SK-N-SH (cell line): ENCODE measurements around the gene SKIDA1. TPM values are rescaled to one million over a fixed set of nuclear protein-coding genes. Genes with fewer than 3 reads are reported as not detected.
"Not testable (repeated sequence)": the region's sequence is repeated elsewhere in the genome, so short reads cannot be mapped to it uniquely, and the experiment has no call there.

Experiments used
- CTCF ChIA-PET: fragments of 300-600, 350-600 bp; formaldehyde crosslinking; extraction: SDS; loops from one replicate; lab custom pipeline; 2021; lab: Yijun Ruan, JAX
- POLR2A ChIA-PET: fragments of 350-600 bp; sonication (Branson Sonifier 250); formaldehyde crosslinking; extraction: SDS; loops from one replicate; lab custom pipeline; 2020; ENCODE audit warnings: antibody characterized with exemption, inconsistent platforms; lab: Yijun Ruan, JAX
- DNase-seq: peaks from one replicate; pipeline ENCODE4 v3.0.0; 2012
- H2AFZ ChIP-seq: fragments of 200-600 bp; sonication (generic); 2 replicates; pipeline ENCODE4 v1.8.1; 2016; ENCODE audit warnings: antibody characterized with exemption, mild to moderate bottlenecking, low read depth
- H3F3A ChIP-seq: fragments of 200-600 bp; sonication (generic); replicated peaks from 2 replicates; pipeline ENCODE3; 2016; ENCODE audit warnings: antibody characterized with exemption, mild to moderate bottlenecking; ENCODE audit not compliant: insufficient read depth
- H3K27ac ChIP-seq, 2 experiments: fragments of 200-500 bp in 1 of 2; fragments of 200-600 bp in 1 of 2; sonication (Bioruptor generic) in 1 of 2; sonication (generic), shearing (Covaris generic) in 1 of 2; 2 replicates each; pipeline versions ENCODE4 v1.5.1 to v1.6.1; 2014 to 2016; ENCODE audit warnings: low read depth in 2 of 2, inconsistent platforms in 1 of 2, low read length in 1 of 2, mild to moderate bottlenecking in 1 of 2, mixed read lengths in 1 of 2
- H3K27me3 ChIP-seq: fragments of 200-600 bp; sonication (generic), shearing (Covaris generic); 2 replicates; pipeline ENCODE4 v1.6.1; 2016; ENCODE audit warnings: mixed run types; ENCODE audit not compliant: insufficient read depth
- H3K36me3 ChIP-seq, 2 experiments: fragments of 200-500 bp in 1 of 2; fragments of 200-600 bp in 1 of 2; sonication (Bioruptor generic) in 1 of 2; sonication (generic) in 1 of 2; replicated peaks in 1 of 2; 2 replicates each; pipeline versions ENCODE3 to v1.5.1; 2014 to 2016; ENCODE audit warnings: low read length in 1 of 2, mild to moderate bottlenecking in 1 of 2; ENCODE audit not compliant: insufficient read depth in 2 of 2, control insufficient read depth in 1 of 2
- H3K4me1 ChIP-seq, 2 experiments: fragments of 200-500 bp in 1 of 2; fragments of 200-600 bp in 1 of 2; sonication (Bioruptor generic) in 1 of 2; sonication (generic), shearing (Covaris generic) in 1 of 2; 2 replicates each; pipeline versions ENCODE4 v1.5.1 to v1.6.1; 2014 to 2016; ENCODE audit warnings: low read depth in 1 of 2, low read length in 1 of 2, mixed run types in 1 of 2; ENCODE audit not compliant: insufficient read depth in 2 of 2, control insufficient read depth in 1 of 2
- H3K4me2 ChIP-seq: fragments of 200-600 bp; sonication (generic), shearing (Covaris generic); 2 replicates; pipeline ENCODE4 v1.6.1; 2017; ENCODE audit warnings: mixed run types
- H3K4me3 ChIP-seq, 2 experiments: fragments of 200-500 bp in 1 of 2; fragments of 200-600 bp in 1 of 2; sonication (Bioruptor generic) in 1 of 2; sonication (generic), shearing (Covaris generic) in 1 of 2; 2 replicates each; pipeline versions ENCODE4 v1.5.1 to v1.8.1; 2014 to 2016; ENCODE audit warnings: low read depth in 2 of 2, inconsistent platforms in 1 of 2, low read length in 1 of 2, mild to moderate bottlenecking in 1 of 2, mixed read lengths in 1 of 2, moderate library complexity in 1 of 2
- H3K79me2 ChIP-seq: fragments of 200-600 bp; sonication (generic); 2 replicates; pipeline ENCODE4 v1.8.1; 2017; ENCODE audit warnings: mild to moderate bottlenecking; ENCODE audit not compliant: insufficient read depth
- H3K9ac ChIP-seq: fragments of 200-600 bp; sonication (generic); 2 replicates; pipeline ENCODE4 v1.6.1; 2017; ENCODE audit warnings: mixed run types
- H3K9me2 ChIP-seq: fragments of 200-600 bp; sonication (generic); 2 replicates; pipeline ENCODE4 v1.6.1; 2017; ENCODE audit warnings: mixed run types
- H3K9me3 ChIP-seq: fragments of 200-600 bp; sonication (generic); 2 replicates; pipeline ENCODE4 v1.6.1; 2017; ENCODE audit warnings: mixed run types, mild to moderate bottlenecking, moderate library complexity
- H4K20me1 ChIP-seq: fragments of 200-600 bp; sonication (generic); 2 replicates; pipeline ENCODE4 v1.6.1; 2017; ENCODE audit warnings: mild to moderate bottlenecking, mixed run types; ENCODE audit not compliant: insufficient read depth
- FOSL2 ChIP-seq: IDR thresholded peaks from 2 replicates; pipeline ENCODE4 v1.4.0; 2012; ENCODE audit warnings: low read depth, mild to moderate bottlenecking, moderate library complexity, borderline replicate concordance
- GABPA ChIP-seq: IDR thresholded peaks from 2 replicates; pipeline ENCODE4 v1.4.0; 2012; ENCODE audit warnings: low read depth, mild to moderate bottlenecking
- JUND ChIP-seq: IDR thresholded peaks from 2 replicates; pipeline ENCODE4 v1.4.0; 2012
- MAX ChIP-seq: IDR thresholded peaks from 2 replicates; pipeline ENCODE4 v1.4.0; 2012; ENCODE audit warnings: low read depth
- REST ChIP-seq: IDR thresholded peaks from 2 replicates; pipeline ENCODE4 v1.6.1; 2012; ENCODE audit warnings: mild to moderate bottlenecking, low read depth, low read length, moderate library complexity
- SMC3 ChIP-seq: IDR thresholded peaks from 2 replicates; pipeline ENCODE4 v1.6.1; 2012; ENCODE audit warnings: low read depth, low read length, improper control_type of control experiment
- TEAD4 ChIP-seq: IDR thresholded peaks from 2 replicates; pipeline ENCODE4 v1.4.0; 2012; ENCODE audit warnings: mild to moderate bottlenecking, borderline replicate concordance; ENCODE audit not compliant: insufficient read depth
- ZBTB33 ChIP-seq: IDR thresholded peaks from 2 replicates; pipeline ENCODE4 v1.4.0; 2012; ENCODE audit warnings: low read depth, borderline replicate concordance
- WGBS: methylation state at CpG from one replicate; pipeline ENCODE4 v1.1.6; 2017; ENCODE audit warnings: low lambda C conversion rate; 5-methylcytosine and 5-hydroxymethylcytosine counted together
- polyA plus RNA-seq, 3 experiments: library from polyadenylated mRNA; depleted of rRNA; stranded (reverse); fragments of >200 nt; gene quantifications; 2 replicates each; pipeline ENCODE4 v1.2.3, GENCODE V29; 2012
- TF ChIP-seq, protein P1 (sequence below): fragments of 150-350 bp; IDR thresholded peaks from 2 replicates; pipeline ENCODE4 v1.6.1; 2016; ENCODE audit warnings: mild to moderate bottlenecking, low read depth, low read length

The SKIDA1 gene
- polyA plus RNA-seq, 1 of the 3 experiments (the other 2 are of a cell fraction), result 0.38 TPM

- WGBS, result 93% methylated on average over 6 of the region's 6 CpGs
Observed at GRCh38 chr10:21547246-21547645, 21.8 kb upstream of the SKIDA1 start.

DNA sequence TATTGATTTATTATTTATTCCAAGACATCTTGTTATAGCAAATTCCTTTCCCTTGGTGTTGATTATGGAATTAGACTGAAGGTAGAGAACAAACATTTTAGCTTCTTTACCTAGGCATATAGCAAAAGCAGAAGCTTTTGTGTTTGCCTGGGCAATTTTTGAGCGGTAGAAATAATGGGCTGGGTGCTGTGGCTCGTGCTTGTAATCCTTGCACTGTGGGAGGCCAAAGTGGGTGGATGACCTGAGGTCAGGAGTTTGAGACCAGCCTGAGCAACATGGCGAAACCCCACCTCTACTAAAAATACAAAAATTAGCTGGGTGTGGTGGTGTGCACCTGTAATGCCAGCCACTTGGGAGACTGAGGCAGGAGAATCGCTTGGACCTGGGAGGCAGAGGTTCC, 15.2 kb upstream of the SKIDA1 start:
- not testable (repeated sequence) for H2AFZ ChIP-seq
- CTCF ChIA-PET, result interaction anchor here (1.6 to 1.8 kb wide), 2 partner anchors 17 to 45 kb away, joined by 3 to 4 read pairs; no protein-coding TSS in a partner anchor

More at GRCh38 chr10:21547246-21547645, 21.8 kb upstream of the SKIDA1 start:
- H3K36me3 ChIP-seq, result peaks cover 20 to 69% of the 10 kb centered on the region in 2 experiments
- peaks cover 17% of the 10 kb centered on the region for H4K20me1 ChIP-seq
- H3K9ac ChIP-seq, result no peak overlapping the region
- no peaks in the 10 kb centered on the region for H3K4me1 ChIP-seq
- no peak for DNase-seq
- H3K4me3 ChIP-seq, result no peak overlapping the region
- no peaks in the 10 kb centered on the region for H3K27me3 ChIP-seq
- no peak overlapping the region for H3K27ac ChIP-seq
- H2AFZ ChIP-seq, result no peak overlapping the region
- no peak overlapping the region for H3K4me2 ChIP-seq
- no peak for TF ChIP-seq TEAD4
- TF ChIP-seq, protein P1, sequence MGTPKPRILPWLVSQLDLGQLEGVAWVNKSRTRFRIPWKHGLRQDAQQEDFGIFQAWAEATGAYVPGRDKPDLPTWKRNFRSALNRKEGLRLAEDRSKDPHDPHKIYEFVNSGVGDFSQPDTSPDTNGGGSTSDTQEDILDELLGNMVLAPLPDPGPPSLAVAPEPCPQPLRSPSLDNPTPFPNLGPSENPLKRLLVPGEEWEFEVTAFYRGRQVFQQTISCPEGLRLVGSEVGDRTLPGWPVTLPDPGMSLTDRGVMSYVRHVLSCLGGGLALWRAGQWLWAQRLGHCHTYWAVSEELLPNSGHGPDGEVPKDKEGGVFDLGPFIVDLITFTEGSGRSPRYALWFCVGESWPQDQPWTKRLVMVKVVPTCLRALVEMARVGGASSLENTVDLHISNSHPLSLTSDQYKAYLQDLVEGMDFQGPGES, result no peak
- H3K9me2 ChIP-seq, result no peaks in the 10 kb centered on the region
- peaks cover 93% of the 10 kb centered on the region for H3K79me2 ChIP-seq
- no peaks in the 10 kb centered on the region for H3K9me3 ChIP-seq
- ChIA-PET CTCF (no interaction called here), POLR2A (no interaction called here)
- peaks cover 18% of the 10 kb centered on the region for H3F3A ChIP-seq

DNA sequence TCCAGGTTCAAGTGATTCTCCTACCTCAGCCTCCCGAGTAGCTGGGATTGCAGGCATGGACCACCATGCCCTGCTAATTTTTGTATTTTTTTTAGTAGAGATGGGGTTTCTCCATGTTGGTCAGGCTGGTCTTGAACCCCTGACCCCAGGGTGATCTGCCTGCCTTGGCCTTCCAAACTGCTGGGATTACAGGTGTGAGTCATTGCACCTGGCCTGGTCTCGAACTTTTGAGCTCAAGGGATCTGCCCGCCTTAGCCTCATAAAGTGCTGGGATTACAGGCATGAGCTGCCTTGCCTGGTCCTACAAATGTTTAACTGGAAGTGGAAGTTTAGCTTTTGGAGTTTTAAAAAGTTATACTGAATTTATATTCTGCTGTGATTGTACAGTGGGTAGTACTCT, 11.4 kb upstream of the SKIDA1 start:
- Histone ChIP-seq H3K9me3 (no peaks in the 10 kb centered on the region), H4K20me1 (peaks cover 24% of the 10 kb centered on the region), H3K36me3 (peaks cover 14 to 39% of the 10 kb centered on the region in 2 experiments), H3K9ac (no peak overlapping the region), H3K9me2 (no peaks in the 10 kb centered on the region), H2AFZ (no peak overlapping the region), H3K27ac (no peak overlapping the region), H3K4me2 (0 out of 2 replicates have a peak overlapping the region, but pooled peaks have one; percentile 84), H3K4me1 (peaks cover 13% of the 10 kb centered on the region in 2 experiments; a peak in 3 of 4 replicates), H3K27me3 (no peaks in the 10 kb centered on the region), H3K79me2 (peaks cover 84% of the 10 kb centered on the region), H3K4me3 (no peak overlapping the region), H3F3A (peaks cover 11% of the 10 kb centered on the region)
- POLR2A ChIA-PET, result interaction anchor here (0.9 kb wide), 1 partner anchor 195 kb away, joined by 5 read pairs; no protein-coding TSS in a partner anchor
- TF ChIP-seq JUND (no peak), REST (no peak), MAX (no peak), FOSL2 (no peak), SMC3 (no peak), GABPA (no peak), ZBTB33 (no peak)
- WGBS, result 86% methylated on average over 3 of the region's 3 CpGs
- CTCF ChIA-PET, result interaction anchor here (0.9 to 3.1 kb wide), 4 partner anchors 13 to 195 kb away, joined by 3 to 18 read pairs (median 8); no protein-coding TSS in a partner anchor
- no peak for DNase-seq

More for the DNA sequence above, 15.2 kb upstream of the SKIDA1 start:
- WGBS, result 98% methylated on average over 4 of the region's 4 CpGs
- H3K36me3 ChIP-seq, result peaks cover 32 to 69% of the 10 kb centered on the region in 2 experiments
- DNase-seq, H3F3A ChIP-seq, H3K9me2 ChIP-seq, H3K4me3 ChIP-seq, H3K27me3 ChIP-seq, POLR2A ChIA-PET, H3K4me1 ChIP-seq, H3K4me2 ChIP-seq, H3K9ac ChIP-seq, H3K27ac ChIP-seq, H3K9me3 ChIP-seq: not testable (repeated sequence)
- peaks cover 95% of the 10 kb centered on the region for H3K79me2 ChIP-seq
- H4K20me1 ChIP-seq, result peaks cover 20% of the 10 kb centered on the region
